Measurements from ENCODE around the gene TMEM247.

DNA sequence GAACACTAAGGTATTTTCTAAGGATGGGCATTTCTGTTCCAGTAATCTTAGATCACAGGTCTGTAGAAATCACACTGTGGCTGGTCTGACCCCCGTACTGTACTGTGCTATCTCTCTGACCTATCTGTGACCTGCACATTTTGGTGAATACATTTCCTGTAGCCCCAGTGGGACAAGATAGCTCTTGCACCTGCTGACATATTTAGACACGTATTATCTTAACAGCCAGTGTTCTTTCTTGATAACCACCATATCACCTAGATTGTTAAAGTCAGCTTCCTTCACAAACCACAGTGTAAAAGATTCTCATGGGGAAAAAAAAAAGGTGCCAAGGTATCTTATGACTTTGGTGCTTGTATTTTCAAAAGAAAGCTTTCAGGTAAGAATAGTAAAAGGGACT lies 39.8 kb upstream of the TMEM247 start:
- TF ChIP-seq, protein P1, sequence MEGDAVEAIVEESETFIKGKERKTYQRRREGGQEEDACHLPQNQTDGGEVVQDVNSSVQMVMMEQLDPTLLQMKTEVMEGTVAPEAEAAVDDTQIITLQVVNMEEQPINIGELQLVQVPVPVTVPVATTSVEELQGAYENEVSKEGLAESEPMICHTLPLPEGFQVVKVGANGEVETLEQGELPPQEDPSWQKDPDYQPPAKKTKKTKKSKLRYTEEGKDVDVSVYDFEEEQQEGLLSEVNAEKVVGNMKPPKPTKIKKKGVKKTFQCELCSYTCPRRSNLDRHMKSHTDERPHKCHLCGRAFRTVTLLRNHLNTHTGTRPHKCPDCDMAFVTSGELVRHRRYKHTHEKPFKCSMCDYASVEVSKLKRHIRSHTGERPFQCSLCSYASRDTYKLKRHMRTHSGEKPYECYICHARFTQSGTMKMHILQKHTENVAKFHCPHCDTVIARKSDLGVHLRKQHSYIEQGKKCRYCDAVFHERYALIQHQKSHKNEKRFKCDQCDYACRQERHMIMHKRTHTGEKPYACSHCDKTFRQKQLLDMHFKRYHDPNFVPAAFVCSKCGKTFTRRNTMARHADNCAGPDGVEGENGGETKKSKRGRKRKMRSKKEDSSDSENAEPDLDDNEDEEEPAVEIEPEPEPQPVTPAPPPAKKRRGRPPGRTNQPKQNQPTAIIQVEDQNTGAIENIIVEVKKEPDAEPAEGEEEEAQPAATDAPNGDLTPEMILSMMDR (IDR thresholded peaks at IDR 0.05): no peak
- TF ChIP-seq POLR2A (IDR thresholded peaks at IDR 0.05) (no peak), EP300 (IDR thresholded peaks at IDR 0.05) (no peak)

Data from suprapubic skin (tissue), 3 donors.